Hepatocyte (in vitro differentiated cells): Measurements from ENCODE around the gene OSTN. TPM values are rescaled to one million over a fixed set of nuclear protein-coding genes. Genes with fewer than 3 reads are reported as not detected.
"Not testable (repeated sequence)": the region's sequence is repeated elsewhere in the genome, so short reads cannot be mapped to it uniquely, and the experiment has no call there.

Source experiments
- DNase-seq: peaks from one replicate; pipeline ENCODE4 v3.0.0-alpha.2; 2016; ENCODE audit warnings: low spot score
- H2AFZ ChIP-seq: fragments of 200-600 bp; sonication (generic); 2 replicates; pipeline ENCODE4 v1.6.0; 2016; ENCODE audit warnings: antibody characterized with exemption, mild to moderate bottlenecking
- H3K27ac ChIP-seq: fragments of 200-600 bp; sonication (generic); 2 replicates; pipeline ENCODE4 v1.5.1; 2016; ENCODE audit warnings: mild to moderate bottlenecking
- H3K27me3 ChIP-seq: fragments of 200-600 bp; sonication (generic); 2 replicates; pipeline ENCODE4 v1.6.1; 2016
- H3K36me3 ChIP-seq: fragments of 200-600 bp; sonication (generic); replicated peaks from 2 replicates; pipeline ENCODE4 v1.5.1; 2016; ENCODE audit warnings: low read depth; ENCODE audit not compliant: insufficient read depth
- H3K4me1 ChIP-seq: fragments of 200-600 bp; sonication (generic); 2 replicates; pipeline ENCODE4 v1.5.1; 2016; ENCODE audit warnings: mild to moderate bottlenecking, moderate library complexity; ENCODE audit not compliant: insufficient read depth
- H3K4me2 ChIP-seq: fragments of 200-600 bp; sonication (generic); 2 replicates; pipeline ENCODE4 v1.6.0; 2016
- H3K4me3 ChIP-seq: fragments of 200-600 bp; sonication (generic); 2 replicates; pipeline ENCODE4 v1.5.1; 2016; ENCODE audit warnings: mild to moderate bottlenecking
- H3K79me2 ChIP-seq: fragments of 200-600 bp; sonication (generic); 2 replicates; pipeline ENCODE4 v1.6.0; 2017; ENCODE audit warnings: mild to moderate bottlenecking
- H3K9me2 ChIP-seq: fragments of 200-600 bp; sonication (generic); replicated peaks from 2 replicates; pipeline ENCODE4 v1.6.0; 2017; ENCODE audit warnings: mild to moderate bottlenecking; ENCODE audit not compliant: insufficient read depth
- H3K9me3 ChIP-seq: fragments of 200-600 bp; sonication (generic); 2 replicates; pipeline ENCODE4 v1.5.1; 2016; ENCODE audit warnings: low read depth, mild to moderate bottlenecking
- H4K20me1 ChIP-seq: fragments of 200-600 bp; sonication (generic); 2 replicates; pipeline ENCODE4 v1.6.0; 2016; ENCODE audit warnings: mild to moderate bottlenecking; ENCODE audit not compliant: insufficient read depth, poor library complexity, severe bottlenecking
- CTCF ChIP-seq: fragments of 200-600 bp; sonication (generic); IDR thresholded peaks from 2 replicates; pipeline ENCODE4 v1.5.1; 2016; ENCODE audit warnings: antibody characterized with exemption, mild to moderate bottlenecking; ENCODE audit not compliant: poor library complexity
- EZH2 ChIP-seq: fragments of 200-600 bp; sonication (generic); IDR thresholded peaks from 2 replicates; pipeline ENCODE4 v1.6.1; 2016; ENCODE audit warnings: antibody characterized with exemption, mild to moderate bottlenecking, borderline replicate concordance
- EZH2phosphoT487 ChIP-seq: fragments of 200-600 bp; sonication (generic); IDR thresholded peaks from one replicate; pipeline ENCODE4 v1.6.1; 2018; ENCODE audit warnings: antibody characterized with exemption, mild to moderate bottlenecking, low read depth, moderate library complexity; ENCODE audit not compliant: unreplicated experiment, severe bottlenecking
- WGBS: methylation state at CpG from one replicate; pipeline ENCODE4 v1.1.6; 2016; ENCODE audit warnings: low lambda C conversion rate; ENCODE audit errors: missing lambda C conversion rate; 5-methylcytosine and 5-hydroxymethylcytosine counted together
- polyA plus RNA-seq: library from polyadenylated mRNA; unstranded; fragments of >200 nt; fragmentation: Nextera tagmentation; extraction: Ambion mirVana; gene quantifications from 2 replicates; pipeline ENCODE4 v1.2.1, GENCODE V29; 2016
- total RNA-seq: library from RNA; depleted of rRNA; stranded (reverse); fragments of >200 nt; gene quantifications from 2 replicates; pipeline ENCODE4 v1.2.3, GENCODE V29; 2014

Gene OSTN
- total and polyA plus RNA-seq, 2 experiments from 2014 or later, result 1.4 to 17.4 TPM

- no peak for DNase-seq
- H3K27ac ChIP-seq, result no peak overlapping the region
Observed at GRCh38 chr3:191268737-191269136, 69.7 kb downstream of the OSTN start.

GRCh38 chr3:191269289-191270085 is 70.4 kb downstream of the OSTN start:
- Histone ChIP-seq H3K27ac (no peak overlapping the region), H3K4me2 (no peak overlapping the region), H3K9me2 (no peaks in the 10 kb centered on the region), H3K4me1 (no peaks in the 10 kb centered on the region), H3K79me2 (no peaks in the 10 kb centered on the region), H4K20me1 (no peaks in the 10 kb centered on the region), H2AFZ (no peak overlapping the region), H3K27me3 (no peaks in the 10 kb centered on the region), H3K4me3 (no peak overlapping the region), H3K9me3 (no peaks in the 10 kb centered on the region), H3K36me3 (no peaks in the 10 kb centered on the region)
- TF ChIP-seq EZH2 (no peak), EZH2phosphoT487 (no peak), CTCF (no peak)
- DNase-seq, result no peak
- WGBS, result 64% methylated on average over 5 of the region's 5 CpGs

More at GRCh38 chr3:191268737-191269136, 69.7 kb downstream of the OSTN start:
- H3K4me1 ChIP-seq, result no peaks in the 10 kb centered on the region
- no peaks in the 10 kb centered on the region for H3K79me2 ChIP-seq
- H3K36me3 ChIP-seq, result no peaks in the 10 kb centered on the region
- no peak overlapping the region for H2AFZ ChIP-seq
- no peak overlapping the region for H3K4me2 ChIP-seq
- TF ChIP-seq CTCF (no peak), EZH2 (no peak), EZH2phosphoT487 (no peak)
- no peak overlapping the region for H3K4me3 ChIP-seq
- H3K9me2 ChIP-seq, result no peaks in the 10 kb centered on the region
- H4K20me1 ChIP-seq, result no peaks in the 10 kb centered on the region
- H3K9me3 ChIP-seq, result no peaks in the 10 kb centered on the region
- H3K27me3 ChIP-seq, result no peaks in the 10 kb centered on the region

GRCh38 chr3:191275244-191275643 is 76.2 kb downstream of the OSTN start:
- 93% methylated on average over 14 of the region's 14 CpGs for WGBS
- H3K9me3 ChIP-seq, H4K20me1 ChIP-seq, H3K9me2 ChIP-seq, H3K79me2 ChIP-seq, H3K4me3 ChIP-seq, H3K36me3 ChIP-seq, H3K27me3 ChIP-seq, DNase-seq, H3K4me1 ChIP-seq, H2AFZ ChIP-seq, H3K4me2 ChIP-seq, H3K27ac ChIP-seq: not testable (repeated sequence)

- Histone ChIP-seq H3K4me1 (no peaks in the 10 kb centered on the region), H3K27ac (no peak overlapping the region), H4K20me1 (no peaks in the 10 kb centered on the region), H3K9me3 (no peaks in the 10 kb centered on the region), H3K36me3 (no peaks in the 10 kb centered on the region), H3K4me3 (no peak overlapping the region), H3K4me2 (no peak overlapping the region), H3K9me2 (no peaks in the 10 kb centered on the region), H3K27me3 (no peaks in the 10 kb centered on the region), H3K79me2 (no peaks in the 10 kb centered on the region), H2AFZ (no peak overlapping the region)
- DNase-seq, result no peak
- TF ChIP-seq CTCF (no peak), EZH2 (no peak), EZH2phosphoT487 (no peak)
Observed at GRCh38 chr3:191275751-191276150, 76.7 kb downstream of the OSTN start.
